HG03066 (cell line): Measurements from ENCODE around the gene HLA-E.
"Not testable (repeated sequence)": the region's sequence is repeated elsewhere in the genome, so short reads cannot be mapped to it uniquely, and the experiment has no call there.

Experiments used
- ATAC-seq: cut with Tn5 transposase; IDR thresholded peaks from one replicate; pipeline ENCODE4 v1.9.1; 2021; ENCODE audit warnings: low read depth; ENCODE audit not compliant: unreplicated experiment

Gene HLA-E

DNA sequence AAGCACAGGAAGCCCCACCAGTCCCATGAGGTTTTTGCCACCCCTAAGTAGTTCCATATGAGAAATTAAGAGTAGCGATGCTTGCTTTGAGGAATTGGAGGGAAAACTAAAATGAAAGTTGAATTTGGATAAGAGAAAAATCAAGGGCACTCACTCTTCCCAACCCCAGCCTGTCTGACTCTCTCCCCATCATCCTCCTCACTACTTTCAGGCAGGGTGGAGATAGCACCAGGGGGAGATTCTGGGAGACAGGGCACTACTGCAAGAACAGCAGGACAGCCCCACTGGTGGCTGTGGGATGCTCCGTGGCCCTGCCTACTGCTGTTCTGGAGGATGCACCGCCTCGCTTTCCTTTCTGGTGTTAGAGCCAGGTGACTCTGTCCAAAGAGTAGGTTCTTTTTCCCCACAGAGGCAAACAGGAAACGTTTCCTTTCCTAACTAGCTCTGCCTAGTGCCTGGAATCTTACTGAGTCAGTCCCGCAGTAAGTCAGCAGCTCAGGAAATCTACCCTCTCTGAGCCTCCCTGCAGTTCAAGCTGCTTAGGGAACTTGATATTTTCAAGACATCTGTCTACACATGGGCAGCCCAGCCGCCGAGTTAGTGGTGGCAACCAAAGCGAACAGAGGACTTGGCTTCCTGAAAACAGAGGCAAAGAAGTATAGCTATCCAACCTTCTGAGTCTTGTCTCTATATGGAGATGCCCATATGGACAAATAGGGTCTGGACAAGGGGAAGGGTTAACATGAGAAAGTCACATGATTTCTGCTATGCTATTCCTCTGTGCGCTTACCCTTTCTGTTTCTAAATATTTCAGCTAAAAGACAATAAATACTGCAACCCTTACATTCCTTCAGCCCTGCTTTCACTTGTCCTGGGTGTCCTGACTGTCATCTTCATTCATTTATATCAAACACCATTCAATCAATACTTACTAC is 11.4 kb downstream of the HLA-E start:
- ATAC-seq, result no peak

DNA sequence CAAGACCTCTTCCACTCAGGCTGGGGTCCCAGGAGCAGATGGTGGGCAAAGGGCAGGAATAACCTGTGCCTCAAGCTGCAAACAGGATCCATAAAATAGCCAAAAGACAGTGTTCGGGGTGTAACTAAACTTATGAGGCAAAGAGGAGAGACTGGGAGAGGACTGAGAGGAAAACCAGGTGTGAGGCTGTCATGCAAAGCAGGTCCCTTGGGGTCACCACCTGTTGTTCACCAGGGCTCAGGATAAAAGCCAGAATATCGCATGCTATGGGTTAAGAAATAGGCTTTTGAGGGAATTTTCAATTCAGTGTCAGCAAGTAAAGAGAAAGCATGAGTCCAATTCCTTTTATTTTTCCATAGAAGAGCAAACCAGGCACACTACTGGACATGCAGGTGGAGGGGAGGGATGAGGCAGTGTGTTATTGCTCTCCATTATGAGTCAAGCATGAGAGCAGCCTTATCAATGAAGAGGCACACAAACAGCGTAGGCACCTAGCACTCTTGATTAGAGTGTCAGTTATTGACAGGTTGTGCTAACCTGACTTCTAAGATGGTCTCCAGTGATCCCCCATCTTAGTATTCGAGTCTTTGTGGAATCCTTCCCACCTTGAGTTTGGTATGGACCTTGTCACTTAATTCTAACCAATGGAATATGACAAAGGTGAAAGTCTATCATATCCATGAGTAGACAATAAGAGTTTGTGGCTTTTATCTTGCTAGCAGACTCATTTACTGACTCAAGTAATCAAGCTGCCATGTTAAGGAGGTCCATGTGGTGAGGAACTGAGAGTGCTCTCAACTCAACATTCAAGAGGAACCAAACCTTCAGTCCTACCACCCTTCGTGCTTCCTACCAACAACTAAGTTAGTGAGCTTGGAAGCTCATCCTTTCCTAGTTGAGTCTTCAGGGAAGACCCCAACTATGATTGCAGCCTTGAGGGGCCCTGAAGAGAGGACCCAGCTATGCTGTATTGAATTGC is 18.8 kb downstream of the HLA-E start:
- ATAC-seq, result no peak

DNA sequence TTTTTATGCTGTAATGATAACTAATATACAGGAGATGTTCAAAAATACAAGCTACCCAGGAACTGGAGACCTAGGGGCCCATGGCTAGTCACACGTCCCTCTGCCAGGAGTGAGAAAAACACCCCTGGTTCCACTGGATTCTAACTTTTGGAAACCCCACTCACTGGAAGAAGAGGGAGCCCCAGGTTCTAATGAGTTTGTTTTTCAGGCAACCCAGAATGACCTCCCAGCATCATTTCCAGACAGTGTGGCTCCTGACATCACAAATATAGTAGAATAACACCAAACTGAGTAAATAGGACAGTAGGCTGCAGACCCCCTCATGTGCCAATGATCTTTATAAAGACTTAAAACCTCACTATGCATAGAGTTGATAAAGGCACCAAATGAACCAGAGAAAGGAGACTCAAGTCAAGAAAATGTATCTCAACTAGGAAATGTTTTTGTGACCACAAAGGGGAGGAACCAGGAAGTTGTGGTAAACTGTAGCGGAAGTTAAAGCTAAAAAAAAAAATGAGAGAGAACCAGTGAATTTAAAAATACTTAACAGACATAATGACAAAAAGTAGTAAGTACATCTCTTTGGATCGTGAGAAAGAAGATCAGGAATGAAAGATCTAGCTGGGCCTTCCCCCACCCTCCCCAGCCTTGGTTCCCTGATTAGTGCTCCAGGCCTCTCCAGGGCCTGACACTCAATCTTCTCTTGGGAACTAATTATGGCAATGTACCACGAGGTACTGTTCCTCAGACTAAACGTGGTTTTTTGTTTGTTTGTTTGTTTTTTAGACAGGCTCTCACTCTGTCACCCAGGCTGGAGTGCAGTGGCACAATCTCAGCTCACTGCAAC is 19.8 kb downstream of the HLA-E start:
- ATAC-seq, result no peak

DNA sequence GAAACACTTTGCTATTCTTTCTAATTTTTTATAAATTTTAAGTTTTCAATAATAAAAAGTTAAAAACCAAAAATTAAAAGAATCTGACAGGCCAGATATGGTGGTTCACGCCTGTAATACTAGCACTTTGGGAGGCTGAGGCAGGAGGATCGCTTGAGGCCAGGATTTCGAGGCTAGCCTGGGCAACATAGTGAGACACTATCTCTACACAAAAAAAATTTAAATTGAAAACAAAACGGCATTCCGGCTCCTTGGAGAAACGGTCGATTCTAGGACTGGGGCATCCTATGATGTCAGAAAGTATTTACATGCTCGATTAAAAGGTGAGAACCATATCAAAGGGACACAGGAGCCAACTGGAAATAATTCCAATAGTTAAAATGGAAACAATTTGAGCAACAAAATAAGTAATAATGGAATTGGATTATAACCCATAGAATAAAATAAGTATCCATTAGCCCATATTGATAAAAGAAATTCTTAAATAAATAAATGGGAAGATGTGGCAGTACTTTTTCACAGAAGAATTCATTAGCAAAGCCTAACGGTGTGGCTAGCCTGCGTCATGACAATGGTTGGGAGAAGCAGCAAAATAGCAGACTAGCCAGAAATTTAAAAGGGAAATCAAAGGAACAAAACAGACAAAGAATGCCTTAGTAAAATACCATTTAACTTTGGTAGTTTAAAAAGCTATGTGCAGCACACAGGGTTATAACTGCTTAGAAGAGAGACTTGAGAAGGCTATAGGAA is 21.3 kb downstream of the HLA-E start:
- ATAC-seq, result no peak

DNA sequence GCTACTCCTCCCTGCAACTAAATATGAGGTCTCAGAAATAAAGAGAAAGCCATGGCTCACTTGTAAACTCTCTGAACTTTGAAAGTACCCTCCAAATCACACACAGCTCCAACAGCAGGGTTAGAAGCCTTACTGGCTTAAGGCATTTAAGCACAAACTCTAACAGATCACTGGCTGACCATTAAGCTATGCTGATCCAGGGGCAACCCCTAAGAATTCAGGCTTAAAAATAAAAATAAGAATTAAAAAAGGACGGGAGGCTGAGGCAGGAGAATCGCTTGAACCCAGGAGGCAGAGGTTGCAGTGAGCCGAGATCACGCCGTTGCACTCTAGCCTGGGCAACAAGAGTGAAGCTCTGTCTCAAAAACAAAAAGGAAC is 21.8 kb downstream of the HLA-E start:
- ATAC-seq, result no peak

DNA sequence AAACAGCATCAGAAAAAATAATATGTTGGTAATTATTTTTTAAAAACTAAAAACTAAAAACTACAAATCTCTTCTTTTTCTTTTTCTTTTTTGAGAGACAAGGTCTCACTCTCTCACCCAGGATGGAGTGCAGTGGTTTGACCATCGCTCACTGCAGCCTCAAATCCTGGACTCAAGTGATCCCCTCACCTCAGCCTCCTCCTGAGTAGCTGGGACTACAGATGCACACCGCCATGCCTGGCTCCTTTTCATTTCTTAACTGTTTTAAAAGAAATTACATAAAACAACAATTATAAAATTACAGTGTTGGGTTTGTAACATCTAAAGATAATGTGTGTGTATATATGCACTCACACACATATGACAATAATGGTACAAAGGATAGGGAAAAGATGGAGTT is 24.1 kb downstream of the HLA-E start:
- ATAC-seq, result no peak

DNA sequence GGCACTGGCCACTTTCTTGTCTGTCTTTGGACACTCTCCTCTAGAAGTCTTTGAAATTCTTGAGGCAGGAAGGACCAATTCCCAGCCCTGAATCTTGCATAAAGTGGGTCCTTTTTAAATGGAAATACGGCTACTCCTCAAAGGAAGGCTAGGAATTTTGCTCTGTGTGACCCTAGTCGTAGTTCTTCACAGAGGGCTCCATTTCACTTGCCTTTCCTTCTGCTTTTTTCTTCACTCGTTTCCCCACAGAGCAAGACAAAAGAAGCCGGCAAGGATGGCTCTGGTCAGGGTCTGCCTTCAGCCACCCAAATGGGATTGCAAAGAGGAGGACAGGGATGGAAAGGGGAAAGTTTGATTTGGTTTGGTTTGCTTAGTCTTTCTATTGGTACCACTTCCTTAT is 25.8 kb downstream of the HLA-E start:
- ATAC-seq, result no peak

DNA sequence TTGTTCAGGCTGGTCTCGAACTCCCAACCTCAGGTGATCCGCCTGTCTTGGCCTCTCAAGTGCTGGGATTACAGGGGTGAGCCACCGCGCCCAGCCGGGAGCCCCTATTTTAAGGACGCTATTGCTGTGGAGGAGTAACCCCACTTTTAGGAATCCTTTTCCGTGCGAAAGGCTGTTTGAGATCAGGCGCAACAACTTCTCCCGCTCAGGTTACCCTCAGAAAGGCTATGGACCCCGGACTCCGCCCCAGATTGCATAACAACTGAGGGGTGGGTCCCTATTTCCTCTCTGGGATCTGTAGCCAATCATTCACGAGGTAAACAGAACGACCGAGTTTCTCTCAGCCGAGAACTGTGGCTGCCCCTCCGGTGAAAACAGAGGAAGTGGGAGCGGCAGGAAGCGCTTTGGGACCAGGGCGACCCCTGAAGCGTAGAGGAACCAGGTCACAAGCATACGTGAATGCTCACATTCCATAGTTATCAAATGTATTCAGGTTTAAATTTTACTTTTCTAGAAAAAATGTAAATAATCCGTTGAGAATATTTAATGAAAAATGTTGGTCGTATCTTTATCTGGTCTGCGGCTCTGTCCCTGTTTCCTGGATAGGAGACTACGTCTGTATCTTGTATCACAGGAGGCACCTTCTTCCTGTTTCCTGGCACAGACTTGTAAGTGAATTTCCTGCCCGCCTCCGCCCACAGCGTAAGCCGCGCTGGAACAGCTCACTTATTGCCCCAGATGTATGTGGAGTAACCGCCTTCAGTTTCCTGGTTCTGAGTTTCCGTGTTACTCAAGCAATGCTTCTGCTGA is 26.8 kb downstream of the HLA-E start:
- peak; percentile 77 for ATAC-seq

DNA sequence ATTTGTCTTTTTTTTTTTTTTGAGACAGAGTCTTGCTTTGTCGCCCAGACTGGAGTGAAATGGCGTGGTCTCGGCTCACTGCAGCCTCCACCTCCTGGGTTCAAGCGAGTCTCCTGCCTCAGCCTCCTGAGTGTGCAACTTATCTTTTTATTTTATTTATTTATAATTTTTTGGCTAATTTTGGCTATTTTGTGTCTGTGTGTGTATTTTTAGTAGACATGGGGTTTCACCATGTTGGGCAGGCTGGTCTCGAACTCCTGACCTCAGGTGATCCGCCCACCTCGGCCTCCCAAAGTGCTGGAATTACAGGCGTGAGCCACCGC is 27.4 kb downstream of the HLA-E start:
- not testable (repeated sequence) for ATAC-seq

DNA sequence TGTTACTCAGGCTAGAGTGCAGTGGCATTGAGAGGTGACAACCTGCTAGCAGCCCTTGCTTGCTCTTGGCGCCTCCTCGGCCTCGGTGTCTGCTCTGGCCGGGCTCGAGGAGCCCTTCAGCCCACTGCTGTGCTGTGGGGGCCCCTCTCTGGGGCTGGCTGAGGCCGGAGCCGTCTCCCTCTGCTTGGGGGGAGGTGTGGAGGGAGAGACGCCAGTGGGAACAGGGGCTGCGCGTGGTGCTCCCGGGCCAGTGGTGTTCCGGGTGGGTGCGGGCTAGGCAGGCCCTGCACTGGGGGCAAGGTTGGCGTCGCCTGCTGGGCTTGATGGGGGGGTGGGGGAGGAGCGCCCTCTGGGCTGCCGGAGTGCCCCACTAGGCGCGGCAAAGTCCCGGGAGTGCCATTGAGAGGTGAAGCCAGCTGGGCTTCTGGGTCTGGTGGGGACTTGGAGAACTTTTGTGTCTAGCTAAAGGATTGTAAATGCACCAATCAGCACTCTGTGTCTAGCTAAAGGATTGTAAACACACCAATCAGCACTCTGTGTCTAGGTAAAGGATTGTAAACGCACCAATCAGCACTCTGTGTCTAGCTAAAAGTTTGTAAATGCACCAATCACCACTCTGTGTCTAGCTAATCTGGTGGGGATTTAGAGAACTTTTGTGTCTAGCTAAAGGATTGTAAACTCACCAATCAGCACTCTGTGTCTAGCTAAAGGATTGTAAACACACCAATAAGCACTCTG is 28.6 kb downstream of the HLA-E start:
- ATAC-seq, result not testable (repeated sequence)

DNA sequence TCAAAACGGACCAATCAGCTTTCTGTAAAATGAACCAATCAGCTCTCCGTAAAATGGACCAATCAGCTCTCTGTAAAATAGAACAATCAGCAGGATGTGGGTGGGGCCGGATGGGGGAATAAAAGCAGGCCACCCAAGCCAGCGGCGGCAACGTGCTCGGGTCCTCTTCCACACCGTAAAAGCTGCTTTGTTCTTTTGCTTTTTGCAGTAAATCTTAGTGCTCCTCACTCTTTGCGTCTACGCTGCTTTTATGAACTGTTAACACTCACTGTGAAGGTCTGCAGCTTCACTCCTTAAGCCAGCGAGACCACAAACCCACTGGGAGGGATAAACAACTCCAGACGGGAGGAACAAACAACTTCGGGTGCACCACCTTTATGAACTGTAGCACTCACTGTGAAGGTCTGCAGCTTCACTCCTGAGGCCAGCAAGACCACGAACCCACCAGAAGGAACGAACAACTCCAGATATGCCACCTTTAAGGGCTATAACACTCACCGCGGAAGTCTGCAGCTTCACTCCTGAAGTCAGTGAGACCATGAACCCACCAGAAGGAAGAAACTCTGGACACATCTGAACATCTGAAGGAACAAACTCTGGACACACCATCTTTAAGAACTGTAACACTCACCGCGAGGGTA is 29.3 kb downstream of the HLA-E start:
- not testable (repeated sequence) for ATAC-seq

DNA sequence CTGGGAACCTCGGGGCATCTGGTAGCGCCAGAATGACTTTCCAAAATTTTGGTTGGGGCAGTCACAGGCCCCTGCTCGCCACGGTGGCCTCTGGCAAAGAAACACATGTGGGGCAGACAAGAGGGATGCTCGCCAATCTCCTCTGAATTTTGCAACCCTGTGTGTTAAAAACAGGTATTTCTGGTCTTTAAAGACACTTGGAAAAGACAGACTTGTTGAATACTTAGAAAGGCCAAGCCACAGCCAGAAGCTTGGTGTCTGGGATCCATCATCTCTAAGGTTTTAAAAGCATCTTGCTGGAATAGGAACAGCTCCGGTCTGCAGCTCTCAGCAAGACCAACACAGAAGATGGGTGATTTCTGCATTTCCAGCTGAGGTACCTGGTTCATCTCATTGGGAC is 31.2 kb downstream of the HLA-E start:
- no peak for ATAC-seq

DNA sequence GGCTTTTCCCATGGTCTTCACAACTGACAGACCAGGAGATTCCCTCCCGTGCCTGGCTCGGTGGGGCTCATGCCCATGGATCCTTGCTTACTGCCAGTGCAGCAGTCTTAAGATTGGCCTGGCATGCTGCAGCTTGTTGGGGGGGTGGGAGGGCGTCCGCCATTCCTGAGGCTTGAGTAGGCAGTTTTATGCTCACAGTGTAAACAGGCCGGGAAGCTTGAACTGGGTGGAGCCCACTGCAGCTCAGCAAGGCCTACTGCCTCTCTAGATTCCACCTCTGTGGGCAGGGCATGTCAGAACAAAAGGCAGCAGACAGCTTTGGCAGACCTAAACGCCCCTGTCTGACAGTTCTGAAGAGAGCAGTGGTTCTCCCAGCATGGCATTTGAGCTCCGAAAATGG is 31.8 kb downstream of the HLA-E start:
- ATAC-seq, result not testable (repeated sequence)

DNA sequence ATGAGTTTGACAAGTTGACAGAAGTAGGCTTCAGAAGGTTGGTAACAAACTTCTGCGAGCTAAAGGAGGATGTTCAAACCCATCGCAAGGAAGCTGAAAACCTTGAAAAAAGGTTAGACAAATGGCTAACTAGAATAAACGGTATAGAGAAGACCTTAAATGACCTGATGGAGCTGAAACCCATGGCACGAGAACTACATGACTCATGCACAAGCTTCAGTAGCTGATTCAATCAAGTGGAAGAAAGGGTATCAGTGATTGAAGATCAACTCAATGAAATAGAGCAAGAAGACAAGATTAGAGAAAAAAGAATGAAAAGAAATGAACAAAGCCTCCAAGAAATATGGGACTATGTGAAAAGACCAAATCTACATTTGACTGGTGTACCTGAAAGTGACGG is 32.6 kb downstream of the HLA-E start:
- not testable (repeated sequence) for ATAC-seq

DNA sequence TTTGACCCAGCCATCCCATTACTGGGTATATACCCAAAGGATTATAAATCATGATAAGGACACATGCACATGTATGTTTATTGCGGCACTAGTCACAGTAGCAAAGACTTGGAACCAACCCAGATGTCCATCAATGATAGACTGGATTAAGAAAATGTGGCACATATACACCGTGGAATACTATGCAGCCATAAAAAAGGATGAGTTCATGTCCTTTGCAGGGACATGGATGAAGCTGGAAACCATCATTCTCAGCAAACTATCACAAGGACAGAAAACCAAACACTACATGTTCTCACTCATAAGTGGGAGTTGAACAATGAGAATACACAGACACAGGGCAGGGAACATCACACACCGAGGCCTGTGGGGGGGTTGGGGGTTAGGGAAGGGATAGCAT is 37.1 kb downstream of the HLA-E start:
- ATAC-seq, result not testable (repeated sequence)

DNA sequence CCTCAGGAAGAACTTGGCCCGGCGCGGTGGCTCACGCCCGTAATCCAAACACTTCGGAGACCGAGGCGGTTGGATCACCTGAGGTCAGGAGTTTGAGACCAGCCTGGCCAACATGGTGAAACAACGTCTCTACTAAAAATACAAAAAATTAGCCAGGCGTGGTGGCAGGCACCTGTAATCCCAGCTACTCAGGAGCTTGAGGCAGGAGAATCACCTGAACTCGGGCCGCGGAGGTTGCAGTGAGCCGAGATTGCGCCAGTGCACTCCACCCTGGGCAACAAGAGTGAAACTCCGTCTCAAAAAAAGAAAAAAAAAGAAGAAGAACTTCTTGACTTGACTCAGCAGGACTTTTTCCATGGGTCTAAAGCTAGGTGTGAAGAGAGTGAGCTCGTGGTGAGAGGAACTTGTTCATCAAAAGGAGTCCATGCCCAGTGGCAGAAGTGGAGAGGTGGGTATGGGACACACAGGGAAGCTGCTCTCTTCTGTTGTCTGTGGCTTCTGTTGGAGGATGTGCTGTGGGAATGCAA is 40.1 kb downstream of the HLA-E start:
- not testable (repeated sequence) for ATAC-seq

DNA sequence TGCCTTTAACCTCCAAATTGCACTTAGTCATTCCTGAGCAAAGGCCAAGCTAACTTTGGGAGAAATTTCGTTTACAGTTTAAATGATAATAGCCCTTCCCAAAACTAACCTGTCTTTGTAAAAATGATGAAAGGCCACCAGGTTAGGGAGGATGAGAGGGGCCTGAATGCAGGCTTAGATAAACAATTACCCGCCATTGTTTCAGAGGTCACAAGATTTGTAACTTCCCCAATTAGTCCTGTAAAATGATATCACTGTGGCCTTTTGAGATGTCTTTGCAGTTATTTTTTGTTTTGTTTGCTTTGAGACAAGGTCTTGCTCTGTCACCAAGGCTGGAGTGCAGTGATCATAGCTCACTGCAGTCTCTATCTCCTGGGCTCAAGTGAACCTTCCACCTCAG is 40.7 kb downstream of the HLA-E start:
- no peak for ATAC-seq
